Measurements from ENCODE around the gene SDK2. TPM values are rescaled to one million over a fixed set of nuclear protein-coding genes. Genes with fewer than 3 reads are reported as not detected.

Gene SDK2
- total RNA-seq, 1 experiment from 2014 or later = 0.74 TPM

- DNase-seq (ENCODE audit: low read depth) = peak; percentile 70
Observed at GRCh38 chr17:73308017-73308823, 336.0 kb downstream of the SDK2 start.

- DNase-seq (ENCODE audit: low read depth) = no peak
Observed at GRCh38 chr17:73307130-73307529, 337.1 kb downstream of the SDK2 start.

GRCh38 chr17:73305845-73306836 lies 338.1 kb downstream of the SDK2 start:
- no peak for DNase-seq (ENCODE audit: low read depth)

- peak; percentile 89 for DNase-seq (ENCODE audit: low read depth)
Observed at GRCh38 chr17:73304971-73305812, 339.1 kb downstream of the SDK2 start.

- no peak for DNase-seq (ENCODE audit: low read depth)
Observed at GRCh38 chr17:73304438-73304837, 339.8 kb downstream of the SDK2 start.

- no peak for DNase-seq (ENCODE audit: low read depth)
Observed at GRCh38 chr17:73302189-73302588, 342.1 kb downstream of the SDK2 start.

GRCh38 chr17:73301369-73301768 lies 342.9 kb downstream of the SDK2 start:
- DNase-seq (ENCODE audit: low read depth) = no peak

- no peak for DNase-seq (ENCODE audit: low read depth)
Observed at GRCh38 chr17:73300392-73300791, 343.9 kb downstream of the SDK2 start.

- DNase-seq (ENCODE audit: low read depth) = no peak
Observed at GRCh38 chr17:73297934-73298861, 346.0 kb downstream of the SDK2 start.

GRCh38 chr17:73293480-73293911 lies 350.7 kb downstream of the SDK2 start:
- DNase-seq (ENCODE audit: low read depth) = peak; percentile 77

GRCh38 chr17:73293031-73293430 lies 351.2 kb downstream of the SDK2 start:
- DNase-seq (ENCODE audit: low read depth) = no peak

- DNase-seq (ENCODE audit: low read depth) = peak; percentile 86
Observed at GRCh38 chr17:73292031-73292531, 352.2 kb downstream of the SDK2 start.

- DNase-seq (ENCODE audit: low read depth) = peak; percentile 96
Observed at GRCh38 chr17:73291260-73291801, 352.9 kb downstream of the SDK2 start.

- DNase-seq (ENCODE audit: low read depth) = peak; percentile 49
Observed at GRCh38 chr17:73290399-73291259, 353.6 kb downstream of the SDK2 start.

- DNase-seq (ENCODE audit: low read depth) = no peak
Observed at GRCh38 chr17:73289549-73290254, 354.5 kb downstream of the SDK2 start.

GRCh38 chr17:73288534-73289302 lies 355.5 kb downstream of the SDK2 start:
- DNase-seq (ENCODE audit: low read depth) = no peak

- DNase-seq (ENCODE audit: low read depth) = no peak
Observed at GRCh38 chr17:73286863-73287296, 357.4 kb downstream of the SDK2 start.

Data from Daoy (cell line).